Esophagus squamous epithelium (tissue), 5 donors: ENCODE measurements around the gene GPR150. TPM values are rescaled to one million over a fixed set of nuclear protein-coding genes. Genes with fewer than 3 reads are reported as not detected.

Source experiments
- DNase-seq: peaks from one replicate; lab custom pipeline; 2025; lab: John Stamatoyannopoulos, UW
- H3K27ac ChIP-seq, 4 donors: fragments of 200-600 bp; sonication (generic); one replicate each; pipeline ENCODE4 v1.5.1; 2016 to 2019; ENCODE audit warnings: mild to moderate bottlenecking in 1 of 4
- H3K27me3 ChIP-seq, 4 donors: fragments of 200-600 bp; sonication (generic); 1 replicate in 3 of 4; 2 replicates in 1 of 4; pipeline versions ENCODE4 v1.5.1 to v1.6.0; 2017 to 2021; ENCODE audit warnings: antibody characterized with exemption in 1 of 4
- H3K36me3 ChIP-seq, 3 donors: fragments of 200-600 bp; sonication (generic); one replicate each; pipeline ENCODE4 v1.5.1; 2016 to 2019
- H3K4me1 ChIP-seq, 3 donors: fragments of 200-600 bp; sonication (generic); one replicate each; pipeline ENCODE4 v1.5.1; 2017 to 2019
- H3K4me3 ChIP-seq, 4 donors: fragments of 200-600 bp; sonication (generic); 1 replicate in 3 of 4; 2 replicates in 1 of 4; pipeline ENCODE4 v1.5.1; 2016 to 2019; ENCODE audit warnings: mild to moderate bottlenecking in 2 of 4, moderate library complexity in 1 of 4
- H3K9me3 ChIP-seq, 3 donors: fragments of 200-600 bp; sonication (generic); one replicate each; pipeline ENCODE4 v1.5.1; 2016 to 2019
- CTCF ChIP-seq, 6 experiments: fragments of 450-650 bp in 4 of 6; fragments of 200-600 bp in 2 of 6; sonication (generic) in 2 of 6; IDR thresholded peaks; one replicate each; pipeline ENCODE4 v1.5.1; 2016 to 2019; ENCODE audit warnings: antibody characterized with exemption in 6 of 6, mild to moderate bottlenecking in 4 of 6, moderate library complexity in 4 of 6
- POLR2A ChIP-seq, 4 donors: fragments of 450-650 bp; IDR thresholded peaks; one replicate each; pipeline ENCODE4 v1.6.1; 2017; ENCODE audit warnings: antibody characterized with exemption in 4 of 4, mild to moderate bottlenecking in 4 of 4, moderate library complexity in 3 of 4
- WGBS, 2 donors: methylation state at CpG; one replicate each; pipeline ENCODE4 v1.1.5; 2018; 5-methylcytosine and 5-hydroxymethylcytosine counted together
- intact Hi-C: fragments of 100-400 bp; cut with DNase I; formaldehyde crosslinking; loops from one replicate; pipeline ENCODE4 v1.15.0; 2022
- total RNA-seq, 4 donors: library from RNA; depleted of rRNA; stranded (reverse); fragments of >200 nt; gene quantifications; one replicate each; pipeline ENCODE4 v1.1.0, GENCODE V29; 2016
- donor health status: DM: yes; HTN: yes; CAD: no.

GPR150 gene
- total RNA-seq, 4 donors from 2014 or later = not detected

GRCh38 chr5:95664204-95664786 lies 44.4 kb downstream of the GPR150 start:
- no peak for DNase-seq
- Histone ChIP-seq H3K36me3 (no peaks in the 10 kb centered on the region), H3K27ac (peak overlapping the region in 2 of 4 donors; percentile 1 to 45), H3K27me3 (no peaks in the 10 kb centered on the region), H3K9me3 (no peaks in the 10 kb centered on the region), H3K4me1 (peaks cover 0 to 16% (median 3%) of the 10 kb centered on the region in 3 donors), H3K4me3 (no peak overlapping the region)
- TF ChIP-seq POLR2A (IDR thresholded peaks at IDR 0.05) = no peak
- TF ChIP-seq CTCF (IDR thresholded peaks at IDR 0.05) = peak; percentile 49 to 85 (median 77)
- intact Hi-C loops = loop anchor here (10.0 kb wide), 2 partner anchors 71 to 121 kb away; partner anchors contain the start of gene RHOBTB3
- 6% methylated on average over 3 of the region's 3 CpGs for WGBS, 2 donors

DNA sequence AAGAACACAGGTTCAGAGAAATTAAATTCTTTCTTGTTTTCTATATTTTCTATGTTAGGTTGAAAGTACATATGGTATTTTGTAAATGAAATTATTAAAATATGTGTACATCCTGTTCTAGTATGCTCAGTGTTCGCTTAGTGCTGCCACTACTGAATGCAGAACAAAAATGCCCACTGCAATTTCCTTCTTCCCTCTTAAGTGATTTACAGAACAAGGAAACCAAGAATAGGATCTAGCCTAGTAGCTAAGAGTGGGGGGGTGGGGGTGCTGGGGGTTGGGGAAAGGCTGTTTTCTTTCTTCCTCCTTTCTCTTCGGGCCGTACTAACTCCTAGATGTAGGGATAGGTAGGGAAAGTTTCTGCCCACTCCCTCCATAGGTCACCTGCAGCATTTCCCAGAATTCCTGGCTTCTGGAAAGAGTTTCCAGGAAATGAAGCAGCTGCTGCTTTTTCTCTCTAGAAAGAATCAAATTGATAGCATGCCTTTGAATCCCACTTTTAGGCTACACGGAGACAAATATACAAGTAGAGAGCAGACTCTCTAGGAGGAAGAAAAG lies 47.3 kb downstream of the GPR150 start:
- WGBS, 2 donors = 76 to 89% methylated on average over 4 of the region's 4 CpGs
- Histone ChIP-seq H3K4me1 (peaks cover 0 to 23% (median 5%) of the 10 kb centered on the region in 3 donors), H3K36me3 (no peaks in the 10 kb centered on the region), H3K4me3 (no peak overlapping the region), H3K27me3 (no peaks in the 10 kb centered on the region), H3K9me3 (no peaks in the 10 kb centered on the region), H3K27ac (no peak overlapping the region)
- TF ChIP-seq POLR2A (IDR thresholded peaks at IDR 0.05) (no peak), CTCF (IDR thresholded peaks at IDR 0.05) (no peak)
- no peak for DNase-seq
- intact Hi-C loops = loop anchor here (10.0 kb wide), 2 partner anchors 68 to 118 kb away; partner anchors contain the start of gene RHOBTB3

DNA sequence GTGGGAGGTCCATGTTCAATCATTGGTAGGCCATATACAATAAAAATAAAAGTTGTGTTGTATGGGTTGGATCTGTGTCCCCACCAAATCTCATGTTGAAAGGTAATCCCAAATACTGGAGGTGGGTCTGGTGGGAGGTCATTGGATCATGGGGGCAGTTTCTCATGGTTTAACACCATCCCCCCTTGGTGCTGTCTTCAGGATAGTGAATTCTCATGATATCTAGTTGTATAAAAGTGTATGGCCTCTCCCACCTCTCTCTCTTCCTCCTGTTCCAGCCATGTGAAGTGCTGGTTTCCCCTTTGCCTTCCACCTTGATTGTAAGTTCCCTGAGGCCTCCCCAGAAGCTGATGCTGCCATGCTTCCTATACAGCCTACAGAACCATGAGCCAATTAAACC lies 47.8 kb downstream of the GPR150 start:
- Histone ChIP-seq H3K27ac (no peak overlapping the region), H3K36me3 (no peaks in the 10 kb centered on the region), H3K9me3 (no peaks in the 10 kb centered on the region), H3K27me3 (no peaks in the 10 kb centered on the region), H3K4me3 (no peak overlapping the region), H3K4me1 (peaks cover 0 to 23% (median 5%) of the 10 kb centered on the region in 3 donors)
- no peak for DNase-seq
- TF ChIP-seq CTCF (IDR thresholded peaks at IDR 0.05) = no peak
- TF ChIP-seq POLR2A (IDR thresholded peaks at IDR 0.05) = no peak
- intact Hi-C loops = loop anchor here (10.0 kb wide), 2 partner anchors 67 to 117 kb away; partner anchors contain the start of gene RHOBTB3

DNA sequence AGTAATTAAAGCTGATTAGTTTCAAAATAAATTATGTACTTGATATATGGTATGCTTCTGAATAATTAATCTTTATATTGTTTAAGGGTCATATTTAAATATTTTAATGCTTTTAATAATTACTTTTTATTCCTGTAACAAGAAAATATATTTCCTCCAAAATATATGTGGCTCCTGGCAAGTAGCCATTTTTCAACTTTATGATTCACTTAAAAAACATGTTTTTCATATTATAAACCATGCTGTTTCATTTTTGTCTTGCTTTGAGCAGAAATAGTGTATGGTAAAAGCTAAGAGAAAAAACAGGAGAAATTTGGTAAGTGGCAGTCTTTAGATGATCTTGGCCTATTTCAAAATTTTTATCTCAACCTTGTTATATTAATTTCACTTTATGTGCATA lies 48.3 kb downstream of the GPR150 start:
- peaks cover 0 to 23% (median 5%) of the 10 kb centered on the region in 3 donors for H3K4me1 ChIP-seq
- no peak overlapping the region for H3K4me3 ChIP-seq
- TF ChIP-seq CTCF (IDR thresholded peaks at IDR 0.05) (no peak), POLR2A (IDR thresholded peaks at IDR 0.05) (no peak)
- no peaks in the 10 kb centered on the region for H3K27me3 ChIP-seq
- no peak for DNase-seq
- H3K27ac ChIP-seq = no peak overlapping the region
- no peaks in the 10 kb centered on the region for H3K9me3 ChIP-seq
- intact Hi-C loops = loop anchor here (10.0 kb wide), 2 partner anchors 67 to 117 kb away; partner anchors contain the start of gene RHOBTB3
- H3K36me3 ChIP-seq = no peaks in the 10 kb centered on the region

DNA sequence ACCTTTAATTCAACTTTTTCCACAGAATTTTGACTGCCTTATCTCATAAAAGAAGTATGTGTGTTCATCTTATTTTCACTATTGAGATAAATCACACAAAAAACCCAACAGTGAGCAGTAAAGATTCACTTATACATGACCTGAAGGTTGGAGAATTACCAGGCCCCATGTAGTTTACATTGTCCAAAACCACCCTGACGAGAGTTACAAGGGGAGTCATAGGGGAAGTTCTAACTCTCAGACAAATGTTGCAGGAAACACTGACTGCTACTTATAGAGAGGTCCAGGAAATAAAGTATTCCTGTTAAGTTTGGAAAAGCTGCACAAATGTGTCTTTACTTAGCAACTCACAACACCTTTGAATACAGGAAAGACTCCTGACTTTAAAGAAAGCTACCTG lies 48.8 kb downstream of the GPR150 start:
- intact Hi-C loops = loop anchor here (10.0 kb wide), 2 partner anchors 66 to 116 kb away; partner anchors contain the start of gene RHOBTB3
- Histone ChIP-seq H3K4me3 (no peak overlapping the region), H3K27ac (peak overlapping the region in 2 of 4 donors; percentile 40 to 55), H3K27me3 (no peaks in the 10 kb centered on the region), H3K9me3 (no peaks in the 10 kb centered on the region), H3K36me3 (no peaks in the 10 kb centered on the region), H3K4me1 (peaks cover 0 to 23% (median 5%) of the 10 kb centered on the region in 3 donors)
- TF ChIP-seq CTCF (IDR thresholded peaks at IDR 0.05) = no peak
- TF ChIP-seq POLR2A (IDR thresholded peaks at IDR 0.05) = no peak
- DNase-seq = no peak
- 67 to 94% methylated on average over 1 of the region's 1 CpG for WGBS, 2 donors
